DOHH2 (cell line): ENCODE data around the gene OR2T10.
"Not testable (repeated sequence)": the region's sequence is repeated elsewhere in the genome, so short reads cannot be mapped to it uniquely, and the experiment has no call there.

ENCODE experiments used
- H3F3A ChIP-seq: fragments of 200-600 bp; sonication (generic), shearing (Covaris generic); 2 replicates; pipeline ENCODE4 v1.6.0; 2016; ENCODE audit warnings: antibody characterized with exemption, mild to moderate bottlenecking; ENCODE audit not compliant: control insufficient read depth, insufficient read depth
- H3K27ac ChIP-seq: fragments of 200-600 bp; sonication (generic); 2 replicates; pipeline ENCODE4 v1.5.1; 2014; ENCODE audit warnings: low read depth, mild to moderate bottlenecking, low read length, moderate library complexity
- H3K27me3 ChIP-seq: fragments of 200-600 bp; sonication (generic); 2 replicates; pipeline ENCODE4 v1.6.1; 2014; ENCODE audit warnings: mild to moderate bottlenecking, low read length, mixed read lengths; ENCODE audit not compliant: control insufficient read depth
- H3K36me3 ChIP-seq: fragments of 200-600 bp; sonication (generic); 2 replicates; pipeline ENCODE4 v1.6.1; 2014; ENCODE audit warnings: mild to moderate bottlenecking, low read length, moderate library complexity, mixed read lengths; ENCODE audit not compliant: control insufficient read depth
- H3K4me1 ChIP-seq: fragments of 200-600 bp; sonication (generic); 2 replicates; pipeline ENCODE4 v1.6.1; 2014; ENCODE audit warnings: mild to moderate bottlenecking, low read length, mixed read lengths; ENCODE audit not compliant: control insufficient read depth
- H3K4me2 ChIP-seq: fragments of 200-600 bp; sonication (generic); 2 replicates; pipeline ENCODE4 v1.6.0; 2014; ENCODE audit warnings: mild to moderate bottlenecking, low read length, moderate library complexity
- H3K4me3 ChIP-seq: fragments of 200-600 bp; sonication (generic); 2 replicates; pipeline ENCODE4 v1.5.1; 2014; ENCODE audit warnings: mild to moderate bottlenecking, low read length, mixed read lengths
- H3K79me2 ChIP-seq: fragments of 200-600 bp; sonication (generic); 2 replicates; pipeline ENCODE4 v1.6.1; 2014; ENCODE audit warnings: mild to moderate bottlenecking, low read length, mixed read lengths; ENCODE audit not compliant: control insufficient read depth
- H3K9me2 ChIP-seq: fragments of 200-600 bp; sonication (generic); replicated peaks from 2 replicates; pipeline ENCODE4 v1.6.1; 2014; ENCODE audit warnings: mild to moderate bottlenecking, low read length, mixed read lengths; ENCODE audit not compliant: control insufficient read depth
- H3K9me3 ChIP-seq: fragments of 200-600 bp; sonication (generic); 2 replicates; pipeline ENCODE4 v1.6.1; 2014; ENCODE audit warnings: antibody characterized with exemption, low read length, mixed read lengths; ENCODE audit not compliant: control insufficient read depth, insufficient read depth
- H4K20me1 ChIP-seq: fragments of 200-600 bp; sonication (generic); 2 replicates; pipeline ENCODE4 v1.6.0; 2014; ENCODE audit warnings: low read depth, mild to moderate bottlenecking, antibody characterized with exemption, low read length, moderate library complexity; ENCODE audit not compliant: control insufficient read depth, insufficient read depth
- EZH2phosphoT487 ChIP-seq: fragments of 200-600 bp; sonication (generic); IDR thresholded peaks from 2 replicates; pipeline ENCODE4 v1.6.1; 2017; ENCODE audit warnings: borderline replicate concordance, mild to moderate bottlenecking, antibody characterized with exemption, low read length, moderate library complexity, mixed read lengths
- TF ChIP-seq, protein P1 (sequence below): fragments of 200-600 bp; sonication (generic); IDR thresholded peaks from one replicate; pipeline ENCODE4 v1.5.1; 2014; ENCODE audit warnings: antibody characterized with exemption, mild to moderate bottlenecking, low read depth, low read length; ENCODE audit not compliant: poor library complexity, severe bottlenecking

The OR2T10 gene

DNA sequence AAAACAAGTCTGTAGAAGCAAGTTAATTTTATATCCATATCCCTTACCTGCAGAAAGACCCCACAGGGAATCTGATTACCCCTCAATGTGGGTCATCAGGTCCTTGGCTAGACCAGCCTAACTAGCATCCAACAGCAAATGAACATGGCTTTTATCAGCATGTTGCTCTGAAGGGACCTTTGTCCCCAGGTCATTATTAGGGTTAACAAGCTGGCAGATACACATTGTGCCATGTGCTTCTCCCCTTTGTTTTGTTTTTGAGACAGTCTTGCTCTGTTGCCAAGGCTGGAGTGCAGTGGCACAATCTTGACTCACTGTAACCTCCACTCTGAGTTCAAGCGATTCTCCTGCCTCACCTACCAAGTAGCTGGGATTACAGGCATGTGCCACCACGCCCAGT lies 37.5 kb upstream of the OR2T10 start, which contains the start of gene OR2T11:
Gene OR2T11 (minus strand): TSS at position 101 of the 400 bp plus-strand sequence. CDS start 7,963 bp downstream, outside the sequence.
- not testable (repeated sequence) for H3K4me1 ChIP-seq, H3K27ac ChIP-seq, H3K9me3 ChIP-seq

DNA sequence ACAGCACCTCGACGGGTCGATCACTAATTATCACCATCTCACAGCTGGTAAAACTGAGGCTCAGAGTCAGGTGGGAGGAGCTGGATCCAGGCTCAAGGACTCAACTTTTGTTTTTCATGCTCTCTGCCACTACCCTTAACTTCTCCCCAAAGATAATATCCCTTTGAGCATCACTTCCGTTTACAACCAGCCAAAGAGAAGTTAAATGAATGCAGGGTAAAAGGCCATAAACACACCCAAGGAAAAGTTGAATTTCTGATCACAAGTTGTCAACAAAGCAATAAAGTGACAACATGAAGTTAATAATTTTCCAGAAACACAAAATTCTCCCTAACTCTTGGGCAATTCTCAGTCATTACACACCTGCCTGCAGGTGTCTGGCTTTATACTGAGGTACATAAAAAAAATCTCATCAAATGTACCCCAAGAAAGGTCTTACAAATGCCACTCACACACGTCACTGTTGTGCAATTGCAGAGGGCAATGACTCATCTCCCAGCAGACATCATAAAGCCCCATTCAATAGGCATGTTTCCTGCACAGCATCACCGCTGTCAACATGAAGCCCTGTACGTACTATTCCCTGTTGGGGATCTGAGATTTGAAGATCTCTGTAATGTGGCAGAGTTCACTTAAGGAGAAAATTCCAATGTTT lies 34.0 kb upstream of the OR2T10 start:
- no peaks in the 10 kb centered on the region for H3K9me2 ChIP-seq
- H3K4me1 ChIP-seq: no peaks in the 10 kb centered on the region
- H4K20me1 ChIP-seq: no peaks in the 10 kb centered on the region
- no peaks in the 10 kb centered on the region for H3F3A ChIP-seq
- H3K79me2 ChIP-seq: no peaks in the 10 kb centered on the region
- no peaks in the 10 kb centered on the region for H3K27me3 ChIP-seq
- no peak overlapping the region for H3K4me3 ChIP-seq
- no peaks in the 10 kb centered on the region for H3K36me3 ChIP-seq
- TF ChIP-seq, protein P1, sequence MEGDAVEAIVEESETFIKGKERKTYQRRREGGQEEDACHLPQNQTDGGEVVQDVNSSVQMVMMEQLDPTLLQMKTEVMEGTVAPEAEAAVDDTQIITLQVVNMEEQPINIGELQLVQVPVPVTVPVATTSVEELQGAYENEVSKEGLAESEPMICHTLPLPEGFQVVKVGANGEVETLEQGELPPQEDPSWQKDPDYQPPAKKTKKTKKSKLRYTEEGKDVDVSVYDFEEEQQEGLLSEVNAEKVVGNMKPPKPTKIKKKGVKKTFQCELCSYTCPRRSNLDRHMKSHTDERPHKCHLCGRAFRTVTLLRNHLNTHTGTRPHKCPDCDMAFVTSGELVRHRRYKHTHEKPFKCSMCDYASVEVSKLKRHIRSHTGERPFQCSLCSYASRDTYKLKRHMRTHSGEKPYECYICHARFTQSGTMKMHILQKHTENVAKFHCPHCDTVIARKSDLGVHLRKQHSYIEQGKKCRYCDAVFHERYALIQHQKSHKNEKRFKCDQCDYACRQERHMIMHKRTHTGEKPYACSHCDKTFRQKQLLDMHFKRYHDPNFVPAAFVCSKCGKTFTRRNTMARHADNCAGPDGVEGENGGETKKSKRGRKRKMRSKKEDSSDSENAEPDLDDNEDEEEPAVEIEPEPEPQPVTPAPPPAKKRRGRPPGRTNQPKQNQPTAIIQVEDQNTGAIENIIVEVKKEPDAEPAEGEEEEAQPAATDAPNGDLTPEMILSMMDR: no peak
- no peak for TF ChIP-seq EZH2phosphoT487
- H3K4me2 ChIP-seq: no peak overlapping the region
- H3K27ac ChIP-seq: no peak overlapping the region
- no peaks in the 10 kb centered on the region for H3K9me3 ChIP-seq

More for the DNA sequence above, 37.5 kb upstream of the OR2T10 start, which contains the start of gene OR2T11:
- H3K27me3 ChIP-seq, H3F3A ChIP-seq, H3K79me2 ChIP-seq, H3K9me2 ChIP-seq, H4K20me1 ChIP-seq, H3K4me3 ChIP-seq, H3K36me3 ChIP-seq, H3K4me2 ChIP-seq: not testable (repeated sequence)

DNA sequence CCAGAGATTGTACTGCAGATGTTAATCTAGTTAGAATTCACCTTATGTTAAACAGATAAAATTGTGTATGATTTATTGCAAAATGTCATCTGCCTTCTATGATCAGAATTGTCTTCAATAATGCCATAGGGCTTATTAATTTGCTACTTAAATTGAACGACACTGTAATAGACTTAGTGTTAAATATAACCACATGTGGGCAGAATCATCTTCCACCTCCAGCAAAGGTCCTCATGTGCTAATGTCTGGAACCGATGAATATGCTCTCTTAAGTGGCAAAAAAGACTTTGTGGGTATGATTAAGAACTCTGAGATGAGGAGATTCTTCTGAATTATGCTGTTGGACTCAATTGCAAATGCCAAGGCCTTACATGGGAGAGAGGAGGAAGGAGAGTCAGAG lies 33.1 kb upstream of the OR2T10 start:
- no peak overlapping the region for H3K27ac ChIP-seq
- H3K4me2 ChIP-seq: no peak overlapping the region
- no peaks in the 10 kb centered on the region for H3K27me3 ChIP-seq
- H3K4me1 ChIP-seq: no peaks in the 10 kb centered on the region
- no peaks in the 10 kb centered on the region for H3K9me3 ChIP-seq
- H3K36me3 ChIP-seq: no peaks in the 10 kb centered on the region
- TF ChIP-seq, protein P1: no peak
- no peak for TF ChIP-seq EZH2phosphoT487
- H3K4me3 ChIP-seq: no peak overlapping the region
- H3K79me2 ChIP-seq: no peaks in the 10 kb centered on the region
- no peaks in the 10 kb centered on the region for H4K20me1 ChIP-seq
- H3F3A ChIP-seq: no peaks in the 10 kb centered on the region
- no peaks in the 10 kb centered on the region for H3K9me2 ChIP-seq

DNA sequence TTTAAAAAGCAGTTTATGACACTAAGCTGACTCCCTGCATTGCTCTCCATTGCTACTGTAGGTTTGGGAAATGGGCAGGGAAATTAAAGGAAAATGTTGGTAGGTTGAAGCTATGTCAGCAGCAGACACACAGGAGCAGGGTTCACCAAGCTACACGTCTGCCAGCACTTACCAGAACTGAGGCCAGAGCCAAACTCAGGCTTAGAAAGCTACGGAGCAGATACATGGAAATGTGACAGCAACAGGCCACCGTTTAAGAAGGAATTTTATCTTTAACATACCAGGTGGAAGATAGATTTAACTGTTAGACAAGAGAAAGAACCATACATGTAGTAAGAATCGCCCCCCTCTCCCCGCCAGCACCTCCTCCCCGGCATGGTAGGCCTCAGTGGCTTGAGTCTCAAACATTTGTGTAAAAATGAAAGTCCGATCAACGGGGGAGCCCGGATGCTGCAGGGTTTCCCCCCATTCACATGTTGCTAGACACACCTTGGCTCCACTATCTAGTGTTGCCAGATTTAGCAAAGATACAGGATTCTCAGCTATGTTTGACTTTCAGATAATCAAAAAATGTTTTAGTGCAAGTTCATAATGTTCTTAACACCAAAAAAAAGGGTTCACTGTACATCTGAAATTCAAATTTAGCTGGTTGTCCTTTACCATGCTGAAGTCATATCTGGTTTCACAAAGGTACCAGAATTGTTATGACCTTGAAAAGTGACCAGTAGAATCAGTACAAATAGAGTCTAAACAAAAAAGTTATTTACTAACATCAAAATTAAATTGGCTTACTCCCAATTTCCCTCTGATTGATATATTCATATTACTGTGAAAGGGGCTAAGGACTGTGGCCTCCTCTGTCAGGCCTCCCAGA lies 30.7 kb upstream of the OR2T10 start:
- Histone ChIP-seq H4K20me1 (no peaks in the 10 kb centered on the region), H3K27ac (no peak overlapping the region), H3K4me1 (no peaks in the 10 kb centered on the region), H3K9me3 (no peaks in the 10 kb centered on the region), H3F3A (no peaks in the 10 kb centered on the region), H3K4me3 (no peak overlapping the region), H3K79me2 (no peaks in the 10 kb centered on the region), H3K9me2 (no peaks in the 10 kb centered on the region), H3K4me2 (no peak overlapping the region), H3K27me3 (no peaks in the 10 kb centered on the region), H3K36me3 (no peaks in the 10 kb centered on the region)
- TF ChIP-seq, protein P1: no peak
- TF ChIP-seq EZH2phosphoT487: no peak
